ENCODE measurements around the gene TRPM2. TPM values are rescaled to one million over a fixed set of nuclear protein-coding genes. Genes with fewer than 3 reads are reported as not detected.

Gene TRPM2
- total and polyA plus RNA-seq, 4 experiments from 2014 or later, result 0.37 to 1.7 (median 1.3) TPM; not detected in 1

DNA sequence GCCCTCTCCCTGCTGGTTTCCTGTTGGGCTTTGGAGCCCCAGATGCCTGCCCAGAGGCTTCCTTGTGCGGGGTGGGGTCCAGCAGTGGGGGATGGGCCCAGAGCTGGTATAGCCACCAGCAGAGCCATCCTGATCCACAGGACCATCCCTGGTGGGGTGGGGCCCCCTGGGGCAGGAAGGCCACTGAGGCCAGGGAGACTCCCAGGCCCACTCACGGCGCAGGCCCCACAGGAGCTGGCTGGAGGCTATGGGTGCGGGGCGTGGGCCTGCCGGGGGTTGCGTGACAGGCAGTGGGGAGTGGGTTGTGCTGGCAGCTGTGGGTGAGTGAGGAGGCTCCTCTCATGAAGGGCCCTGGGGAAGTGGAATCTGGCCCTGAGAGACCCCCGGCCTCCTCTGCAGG lies 107.6 kb downstream of the TRPM2 start:
- Histone ChIP-seq H3K9me3 (ENCODE audit: control insufficient read depth in 1 of 2, low read length in 2 of 2) (no peaks in the 10 kb centered on the region), H3K27me3 (ENCODE audit: insufficient read depth, low read length) (no peaks in the 10 kb centered on the region), H3K27ac (ENCODE audit: low read depth, low read length) (no peak overlapping the region), H3K36me3 (ENCODE audit: insufficient read depth, low read length) (no peaks in the 10 kb centered on the region), H3K4me3 (ENCODE audit: low read length in 2 of 2) (no peak overlapping the region), H3K4me1 (ENCODE audit: insufficient read depth, low read length) (peaks cover 5% of the 10 kb centered on the region)
- no peak for DNase-seq
- intact Hi-C loops (cut with micrococcal nuclease), result no loop called here
- H3K36me3 Mint-ChIP-seq, result no peaks in the 10 kb centered on the region
- ChIA-PET CTCF (ENCODE audit: partially characterized antibody) (no interaction called here), POLR2A (ENCODE audit: partially characterized antibody) (no interaction called here)
- no peaks in the 10 kb centered on the region for H3K27me3 Mint-ChIP-seq
- no peak overlapping the region for H3K27ac Mint-ChIP-seq
- H3K4me1 Mint-ChIP-seq, result peaks cover 0 to 7% (median under 1%) of the 10 kb centered on the region in 4 donors
- no peaks in the 10 kb centered on the region for H3K9me3 Mint-ChIP-seq
- H3K4me3 Mint-ChIP-seq, result peak overlapping the region in 1 of 8 donors; percentile 16

DNA sequence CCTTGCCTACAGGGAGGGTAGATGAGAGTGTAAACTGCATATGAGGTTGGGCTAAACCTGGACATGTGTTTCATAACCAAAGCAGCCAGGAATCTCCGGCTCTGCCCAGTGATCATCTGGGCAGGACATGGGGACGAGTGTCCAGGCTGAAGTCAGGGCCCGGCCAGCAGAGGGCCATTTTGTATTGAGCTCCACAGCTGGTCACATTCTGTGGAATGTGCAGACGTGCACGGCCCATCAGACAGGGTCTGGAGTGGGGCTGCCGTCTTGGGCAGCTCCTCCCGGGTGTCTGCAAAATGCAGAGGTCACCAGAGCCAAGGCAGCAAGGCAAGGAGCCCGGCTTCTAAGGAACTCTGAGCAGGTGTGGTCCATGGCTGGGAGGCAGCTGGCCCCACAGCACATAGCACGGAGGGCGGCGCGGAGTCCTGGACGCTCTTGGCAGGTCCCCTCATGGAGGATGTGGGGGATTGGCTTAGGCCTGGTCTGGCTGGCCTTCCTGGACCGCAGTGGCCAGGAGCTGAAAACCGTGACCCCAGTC lies 108.1 kb downstream of the TRPM2 start:
- Mint-ChIP-seq H3K27ac (no peak overlapping the region), H3K36me3 (no peaks in the 10 kb centered on the region), H3K9me3 (no peaks in the 10 kb centered on the region), H3K4me1 (peaks cover 0 to 4% (median 1%) of the 10 kb centered on the region in 4 donors), H3K27me3 (no peaks in the 10 kb centered on the region), H3K4me3 (no peak overlapping the region)
- Histone ChIP-seq H3K4me1 (ENCODE audit: insufficient read depth, low read length) (peaks cover under 1% of the 10 kb centered on the region), H3K27me3 (ENCODE audit: insufficient read depth, low read length) (no peaks in the 10 kb centered on the region), H3K9me3 (ENCODE audit: control insufficient read depth in 1 of 2, low read length in 2 of 2) (no peaks in the 10 kb centered on the region), H3K4me3 (ENCODE audit: low read length in 2 of 2) (no peak overlapping the region), H3K36me3 (ENCODE audit: insufficient read depth, low read length) (no peaks in the 10 kb centered on the region), H3K27ac (ENCODE audit: low read depth, low read length) (no peak overlapping the region)
- DNase-seq, result no peak
- intact Hi-C loops (cut with micrococcal nuclease), result no loop called here
- ChIA-PET POLR2A (ENCODE audit: partially characterized antibody) (no interaction called here), CTCF (ENCODE audit: partially characterized antibody) (no interaction called here)

DNA sequence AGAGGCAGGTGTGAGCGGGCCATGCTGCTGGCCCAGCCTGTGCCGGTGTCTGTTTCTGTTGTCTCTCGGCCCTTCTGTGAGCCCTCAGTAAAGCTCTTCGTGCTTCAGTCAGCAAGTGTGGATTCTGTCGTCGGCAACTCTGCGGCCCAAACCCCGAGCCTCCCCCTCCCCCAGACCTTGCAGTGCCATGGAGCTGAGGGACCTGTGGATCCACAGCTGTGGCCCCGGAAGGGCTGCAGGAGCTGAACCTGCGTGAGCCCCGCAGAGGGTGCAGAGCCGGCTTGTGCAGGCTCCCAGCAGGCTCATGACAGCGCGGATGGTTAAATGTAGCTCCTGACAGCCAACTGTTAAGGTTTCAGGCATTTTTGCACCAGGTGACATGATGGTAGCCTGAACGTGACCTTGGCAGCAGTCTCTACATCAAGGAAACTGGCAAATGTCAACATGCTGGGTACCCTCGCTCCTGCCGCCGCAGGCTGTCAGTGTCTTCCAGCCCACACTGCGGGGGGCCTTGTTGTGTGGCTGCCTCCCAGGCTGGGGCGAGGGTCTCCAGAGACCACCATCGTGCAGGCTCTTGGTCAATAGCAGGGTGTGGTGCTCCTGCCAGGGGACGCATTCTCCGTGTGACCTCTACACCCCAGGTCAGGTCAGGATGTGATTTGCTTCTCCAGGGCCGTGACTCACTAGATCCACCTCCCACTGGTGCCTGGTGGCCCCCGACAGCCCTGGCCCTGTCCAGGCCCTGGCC lies 108.8 kb downstream of the TRPM2 start:
- H3K27me3 Mint-ChIP-seq, result no peaks in the 10 kb centered on the region
- H3K9me3 ChIP-seq (ENCODE audit: control insufficient read depth in 1 of 2, low read length in 2 of 2), result no peaks in the 10 kb centered on the region
- H3K27ac Mint-ChIP-seq, result no peak overlapping the region
- H3K4me1 Mint-ChIP-seq, result peaks cover 0 to 2% (median 0%) of the 10 kb centered on the region in 4 donors
- H3K27ac ChIP-seq (ENCODE audit: low read depth, low read length), result no peak overlapping the region
- H3K36me3 Mint-ChIP-seq, result no peaks in the 10 kb centered on the region
- intact Hi-C loops (cut with micrococcal nuclease), result no loop called here
- no peaks in the 10 kb centered on the region for H3K27me3 ChIP-seq (ENCODE audit: insufficient read depth, low read length)
- no peaks in the 10 kb centered on the region for H3K4me1 ChIP-seq (ENCODE audit: insufficient read depth, low read length)
- ChIA-PET POLR2A (ENCODE audit: partially characterized antibody) (no interaction called here), CTCF (ENCODE audit: partially characterized antibody) (no interaction called here)
- no peak for DNase-seq
- no peaks in the 10 kb centered on the region for H3K36me3 ChIP-seq (ENCODE audit: insufficient read depth, low read length)
- no peaks in the 10 kb centered on the region for H3K9me3 Mint-ChIP-seq
- H3K4me3 Mint-ChIP-seq, result no peak overlapping the region
- no peak overlapping the region for H3K4me3 ChIP-seq (ENCODE audit: low read length in 2 of 2)

DNA sequence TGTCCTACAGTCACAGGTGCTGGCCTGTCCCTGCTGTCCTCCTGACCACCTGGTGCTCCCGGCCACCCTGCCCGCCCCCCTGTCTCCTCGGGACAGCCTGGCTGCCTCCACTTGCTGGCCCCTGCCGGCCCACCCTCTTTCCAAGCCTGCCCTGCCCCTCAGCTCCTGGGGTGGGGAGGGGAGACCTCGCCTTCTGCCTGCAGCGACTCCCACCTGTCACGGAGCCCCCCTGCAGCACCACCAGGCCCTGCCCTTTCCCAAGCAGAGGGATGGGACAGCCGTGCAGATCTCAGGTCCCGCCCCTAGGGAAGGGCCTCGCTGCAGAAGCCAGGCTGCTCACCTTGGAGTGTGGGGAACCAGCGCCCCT lies 109.4 kb downstream of the TRPM2 start:
- H3K9me3 ChIP-seq (ENCODE audit: control insufficient read depth in 1 of 2, low read length in 2 of 2), result no peaks in the 10 kb centered on the region
- H3K36me3 ChIP-seq (ENCODE audit: insufficient read depth, low read length), result no peaks in the 10 kb centered on the region
- H3K4me3 ChIP-seq (ENCODE audit: low read length in 2 of 2), result no peak overlapping the region
- H3K27me3 Mint-ChIP-seq, result no peaks in the 10 kb centered on the region
- H3K27ac ChIP-seq (ENCODE audit: low read depth, low read length), result no peak overlapping the region
- intact Hi-C loops (cut with micrococcal nuclease), result no loop called here
- no peaks in the 10 kb centered on the region for H3K9me3 Mint-ChIP-seq
- no peaks in the 10 kb centered on the region for H3K36me3 Mint-ChIP-seq
- no peak for DNase-seq
- ChIA-PET CTCF (ENCODE audit: partially characterized antibody) (no interaction called here), POLR2A (ENCODE audit: partially characterized antibody) (no interaction called here)
- H3K4me1 Mint-ChIP-seq, result peaks cover 0 to 2% (median 0%) of the 10 kb centered on the region in 4 donors
- H3K27me3 ChIP-seq (ENCODE audit: insufficient read depth, low read length), result no peaks in the 10 kb centered on the region
- no peaks in the 10 kb centered on the region for H3K4me1 ChIP-seq (ENCODE audit: insufficient read depth, low read length)
- no peak overlapping the region for H3K27ac Mint-ChIP-seq
- no peak overlapping the region for H3K4me3 Mint-ChIP-seq

DNA sequence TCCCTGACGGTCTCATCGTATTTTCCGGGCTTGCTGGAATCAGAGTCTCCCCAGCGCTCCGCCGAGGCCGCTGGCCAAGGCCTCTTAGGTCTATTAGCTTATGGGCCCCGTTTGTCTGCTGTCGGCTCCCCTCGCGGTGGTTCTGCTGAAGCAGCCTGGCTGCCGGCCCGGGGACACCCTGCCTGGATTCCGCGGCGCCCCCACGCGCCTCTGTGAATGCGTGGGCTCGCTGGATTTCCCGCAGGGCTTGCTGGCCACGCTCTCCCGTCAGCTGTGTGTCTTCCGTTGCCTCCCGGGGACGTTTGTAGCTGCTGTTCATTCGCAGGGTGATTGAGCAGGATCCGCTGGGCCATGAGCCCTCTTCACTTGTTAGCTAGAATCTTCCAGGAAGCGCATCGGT lies 110.3 kb downstream of the TRPM2 start:
- Histone ChIP-seq H3K9me3 (ENCODE audit: control insufficient read depth in 1 of 2, low read length in 2 of 2) (no peaks in the 10 kb centered on the region), H3K4me1 (ENCODE audit: insufficient read depth, low read length) (no peaks in the 10 kb centered on the region), H3K36me3 (ENCODE audit: insufficient read depth, low read length) (no peaks in the 10 kb centered on the region), H3K27ac (ENCODE audit: low read depth, low read length) (no peak overlapping the region), H3K27me3 (ENCODE audit: insufficient read depth, low read length) (no peaks in the 10 kb centered on the region), H3K4me3 (ENCODE audit: low read length in 2 of 2) (no peak overlapping the region)
- H3K36me3 Mint-ChIP-seq, result no peaks in the 10 kb centered on the region
- no peak for DNase-seq
- intact Hi-C loops (cut with micrococcal nuclease), result no loop called here
- POLR2A ChIA-PET (ENCODE audit: partially characterized antibody), result no interaction called here
- H3K27me3 Mint-ChIP-seq, result no peaks in the 10 kb centered on the region
- no peak overlapping the region for H3K4me3 Mint-ChIP-seq
- CTCF ChIA-PET (ENCODE audit: partially characterized antibody), result no interaction called here
- no peaks in the 10 kb centered on the region for H3K9me3 Mint-ChIP-seq
- H3K4me1 Mint-ChIP-seq, result peaks cover 0 to 2% (median 0%) of the 10 kb centered on the region in 4 donors
- peak overlapping the region in 1 of 7 donors; percentile 9 for H3K27ac Mint-ChIP-seq

DNA sequence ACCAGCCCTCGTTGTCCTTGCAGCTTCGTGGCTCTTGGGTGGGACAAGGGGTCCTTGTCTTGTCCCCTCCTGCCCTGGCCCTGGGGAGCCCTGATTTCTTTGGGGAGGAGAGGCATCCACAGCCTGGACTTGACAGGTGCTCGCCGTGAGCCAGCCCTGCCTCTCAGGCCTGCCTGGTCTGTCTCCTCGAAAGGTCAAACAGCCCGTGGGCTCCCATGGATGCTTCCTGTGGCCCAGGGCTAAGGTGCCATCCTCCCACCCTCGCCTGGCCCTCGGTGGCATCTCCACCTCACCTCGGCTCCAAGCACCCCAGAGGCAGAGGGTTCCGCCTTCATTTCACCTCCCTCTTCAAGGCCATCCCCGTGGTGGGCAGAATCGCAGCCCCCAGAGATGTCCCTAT lies 110.9 kb downstream of the TRPM2 start:
- intact Hi-C loops (cut with micrococcal nuclease), result no loop called here
- Histone ChIP-seq H3K27me3 (ENCODE audit: insufficient read depth, low read length) (no peaks in the 10 kb centered on the region), H3K4me3 (ENCODE audit: low read length in 2 of 2) (no peak overlapping the region), H3K36me3 (ENCODE audit: insufficient read depth, low read length) (no peaks in the 10 kb centered on the region), H3K9me3 (ENCODE audit: control insufficient read depth in 1 of 2, low read length in 2 of 2) (no peaks in the 10 kb centered on the region), H3K27ac (ENCODE audit: low read depth, low read length) (no peak overlapping the region), H3K4me1 (ENCODE audit: insufficient read depth, low read length) (no peaks in the 10 kb centered on the region)
- no peaks in the 10 kb centered on the region for H3K9me3 Mint-ChIP-seq
- no peak overlapping the region for H3K4me3 Mint-ChIP-seq
- CTCF ChIA-PET (ENCODE audit: partially characterized antibody), result no interaction called here
- POLR2A ChIA-PET (ENCODE audit: partially characterized antibody), result no interaction called here
- no peak for DNase-seq
- no peaks in the 10 kb centered on the region for H3K36me3 Mint-ChIP-seq
- peaks cover 0 to 2% (median 0%) of the 10 kb centered on the region in 4 donors for H3K4me1 Mint-ChIP-seq
- no peaks in the 10 kb centered on the region for H3K27me3 Mint-ChIP-seq
- no peak overlapping the region for H3K27ac Mint-ChIP-seq

DNA sequence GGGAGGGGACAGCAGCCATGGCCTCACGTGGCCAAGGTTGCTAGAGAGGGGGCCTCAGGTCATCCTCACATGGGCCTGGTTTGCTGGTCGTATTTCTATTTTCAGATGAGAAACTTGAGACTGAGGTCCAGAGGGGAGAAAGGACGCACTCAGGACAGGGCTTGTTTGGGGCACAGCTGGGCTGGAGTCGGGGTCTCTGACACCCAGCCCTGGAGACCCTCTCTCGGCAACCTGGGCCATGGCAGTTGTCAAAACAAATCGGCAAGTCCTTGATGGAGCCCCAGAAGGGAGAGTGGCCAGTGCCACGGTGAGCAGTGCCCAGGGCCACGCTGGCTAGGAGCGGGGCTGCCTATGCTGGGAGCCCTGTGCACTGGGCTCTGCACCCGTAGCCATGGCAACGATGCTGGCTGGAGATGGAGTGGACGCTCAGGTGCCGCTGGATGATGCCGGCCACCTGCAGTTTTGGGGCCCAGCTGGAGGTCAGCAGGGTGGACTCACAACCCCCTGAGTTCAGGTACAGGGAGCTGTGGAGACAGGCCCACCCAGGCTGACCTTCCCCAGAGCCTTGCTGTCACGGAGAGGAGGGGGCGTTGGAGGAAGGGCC lies 113.0 kb downstream of the TRPM2 start:
- Mint-ChIP-seq H3K4me3 (no peak overlapping the region), H3K9me3 (peaks cover 0 to 3% (median 0%) of the 10 kb centered on the region in 8 donors), H3K27ac (no peak overlapping the region), H3K27me3 (peaks cover 0 to 1% of the 10 kb centered on the region in 2 donors), H3K36me3 (no peaks in the 10 kb centered on the region), H3K4me1 (peaks cover 0 to 2% (median 0%) of the 10 kb centered on the region in 4 donors)
- H3K9me3 ChIP-seq (ENCODE audit: control insufficient read depth in 1 of 2, low read length in 2 of 2), result no peaks in the 10 kb centered on the region
- no peaks in the 10 kb centered on the region for H3K4me1 ChIP-seq (ENCODE audit: insufficient read depth, low read length)
- H3K27ac ChIP-seq (ENCODE audit: low read depth, low read length), result no peak overlapping the region
- ChIA-PET POLR2A (ENCODE audit: partially characterized antibody) (no interaction called here), CTCF (ENCODE audit: partially characterized antibody) (no interaction called here)
- H3K4me3 ChIP-seq (ENCODE audit: low read length in 2 of 2), result no peak overlapping the region
- DNase-seq, result no peak
- H3K36me3 ChIP-seq (ENCODE audit: insufficient read depth, low read length), result no peaks in the 10 kb centered on the region
- intact Hi-C loops (cut with micrococcal nuclease), result no loop called here
- H3K27me3 ChIP-seq (ENCODE audit: insufficient read depth, low read length), result no peaks in the 10 kb centered on the region
